GM19025 (cell line): ENCODE results near the gene PAK5.

Experiments used
- ATAC-seq: cut with Tn5 transposase; IDR thresholded peaks from one replicate; pipeline ENCODE4 v1.9.1; 2021; ENCODE audit warnings: mild to moderate bottlenecking, low read depth, moderate library complexity; ENCODE audit not compliant: unreplicated experiment

Gene PAK5

GRCh38 chr20:9838378-9839295, at the start of gene PAK5:
Gene PAK5, minus strand, starts transcription at chr20:9839076. Its CDS starts 194,748 bp downstream, at chr20:9644328.
- ATAC-seq = no peak

DNA sequence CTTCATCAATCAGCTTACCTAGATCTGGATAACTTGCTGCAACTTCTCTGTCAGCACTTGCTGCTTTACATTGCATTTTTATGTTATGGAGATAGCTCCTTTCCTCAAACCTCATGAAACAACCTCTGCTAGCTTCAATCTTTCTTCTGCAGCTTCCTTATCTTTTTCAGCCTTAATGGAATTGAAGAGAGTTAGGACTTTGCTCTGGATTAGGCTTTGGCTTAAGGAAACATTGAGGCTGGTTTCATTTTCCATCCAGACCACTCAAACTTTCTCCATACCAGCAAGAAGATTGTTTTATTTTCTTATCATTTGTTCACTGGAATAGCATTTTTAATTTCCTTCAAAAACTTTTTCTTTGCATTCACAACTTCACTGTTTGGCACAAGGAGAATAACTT, 48.8 kb upstream of the PAK5 start:
- ATAC-seq = no peak

GRCh38 chr20:9886227-9886626, 47.4 kb upstream of the PAK5 start:
- no peak for ATAC-seq

GRCh38 chr20:9884666-9885065, 45.8 kb upstream of the PAK5 start:
- no peak for ATAC-seq

GRCh38 chr20:9884061-9884460, 45.2 kb upstream of the PAK5 start:
- ATAC-seq = no peak

DNA sequence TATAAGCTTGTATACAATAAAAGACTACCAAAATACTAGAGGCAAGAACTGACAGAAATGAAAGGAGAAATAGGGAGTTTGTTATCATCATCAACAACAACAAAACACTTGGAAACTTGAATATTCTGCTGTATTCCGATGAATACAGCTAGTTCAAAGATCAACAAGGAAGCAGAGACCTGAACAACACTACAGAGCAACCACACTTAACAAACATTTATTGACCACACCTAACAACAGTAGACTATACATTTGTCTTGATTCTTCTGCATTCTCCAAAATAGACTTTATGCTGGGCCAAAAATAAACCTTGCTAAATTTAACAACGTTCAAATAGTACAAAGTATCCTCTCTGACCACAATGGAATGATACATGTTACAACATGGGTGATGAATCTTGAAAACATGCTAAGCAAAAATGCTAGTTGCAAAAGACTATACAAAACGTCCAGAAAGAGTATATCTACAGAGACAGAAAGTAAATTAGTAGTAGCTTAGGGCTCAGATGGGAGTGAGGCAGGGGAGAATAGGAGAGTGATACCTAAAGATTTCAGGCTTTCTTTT, 39.1 kb upstream of the PAK5 start:
- no peak for ATAC-seq

GRCh38 chr20:9867196-9867980, 28.5 kb upstream of the PAK5 start:
- no peak for ATAC-seq

DNA sequence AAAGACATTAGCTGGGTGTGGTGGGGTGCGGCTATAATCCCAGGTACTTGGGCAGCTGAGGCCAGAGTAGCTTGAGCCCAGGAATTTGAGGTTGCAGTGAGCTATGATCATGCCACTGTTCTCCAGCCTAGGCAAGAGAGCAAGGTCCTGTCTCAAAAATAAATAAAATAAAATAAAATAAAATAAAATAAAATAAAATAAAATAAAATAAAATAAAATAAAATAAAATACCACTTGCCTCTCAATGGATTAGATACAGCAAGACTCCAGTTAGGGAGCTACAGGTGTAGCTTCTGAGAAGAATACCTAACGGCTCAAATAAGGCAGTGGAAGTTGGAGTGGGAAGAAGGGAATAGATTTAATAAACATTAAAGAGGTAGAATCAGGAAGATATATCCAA, 13.7 kb upstream of the PAK5 start:
- no peak for ATAC-seq

GRCh38 chr20:9839626-9840025, 750 bp upstream of the PAK5 start:
- ATAC-seq = no peak

GRCh38 chr20:9838035-9838377, 870 bp downstream of the PAK5 start:
- ATAC-seq = no peak

GRCh38 chr20:9837634-9838033, 1.2 kb downstream of the PAK5 start:
- no peak for ATAC-seq

GRCh38 chr20:9835302-9835701, 3.6 kb downstream of the PAK5 start:
- no peak for ATAC-seq

- no peak for ATAC-seq
These were observed 7.8 kb downstream of the PAK5 start for GRCh38 chr20:9831032-9831431.

DNA sequence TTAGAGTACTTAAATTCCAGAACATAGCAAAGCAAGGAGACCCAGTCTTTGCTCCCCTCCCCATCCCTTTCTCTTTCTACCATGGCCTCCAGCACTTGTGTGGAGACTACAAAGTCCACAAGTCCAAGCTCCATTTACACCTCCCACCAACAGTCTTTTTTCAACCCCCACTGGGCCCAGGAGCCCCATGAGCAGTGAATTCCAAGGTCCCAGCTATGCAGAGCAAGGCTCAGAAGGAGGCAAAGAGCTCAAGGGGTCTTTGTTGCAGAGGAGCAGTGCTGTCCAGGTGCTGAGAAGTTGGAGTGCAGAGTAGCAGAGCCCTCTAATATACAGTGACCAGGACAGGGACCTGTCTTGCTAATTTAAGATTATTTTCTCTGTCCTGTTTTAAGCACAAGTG, 9.0 kb downstream of the PAK5 start:
- ATAC-seq = no peak

- no peak for ATAC-seq
These were observed 21.2 kb downstream of the PAK5 start for GRCh38 chr20:9817654-9818053.

GRCh38 chr20:9815632-9816031, 23.2 kb downstream of the PAK5 start:
- no peak for ATAC-seq

DNA sequence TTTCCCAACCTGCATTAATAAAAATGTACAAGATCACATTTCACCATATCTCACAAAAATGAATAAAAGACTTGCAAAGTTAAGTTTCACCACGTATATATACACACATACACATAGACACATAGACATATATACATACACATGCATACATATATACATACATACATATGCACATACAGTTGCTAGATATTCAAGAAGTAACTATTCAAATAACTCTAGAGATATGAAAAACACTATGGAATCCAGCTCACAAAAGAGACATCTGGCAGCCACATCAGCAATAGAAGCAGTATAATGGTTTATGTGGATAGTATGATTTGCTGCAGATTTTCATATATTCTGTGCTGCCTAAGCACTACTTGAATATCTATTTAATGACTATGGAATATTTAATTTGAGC, 28.1 kb downstream of the PAK5 start:
- no peak for ATAC-seq

DNA sequence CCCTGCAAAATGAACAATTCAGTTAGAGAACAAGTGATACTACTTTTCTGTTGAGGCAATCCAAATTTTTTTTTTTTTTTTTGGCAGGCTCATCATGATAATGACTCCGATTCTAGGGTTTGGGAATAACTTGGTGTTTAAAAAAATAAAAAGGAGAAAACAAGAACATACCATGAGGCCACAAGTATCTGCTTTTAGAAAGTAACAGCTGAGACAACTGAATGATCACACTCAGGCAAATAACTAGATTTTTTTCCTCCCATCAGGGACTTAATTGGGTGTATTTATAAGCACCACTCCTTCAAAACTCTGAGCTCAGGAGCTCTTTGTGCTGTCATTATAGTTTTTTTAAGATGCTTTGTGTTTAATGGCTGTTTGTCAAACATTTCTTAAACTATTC, 29.6 kb downstream of the PAK5 start:
- no peak for ATAC-seq

GRCh38 chr20:9808166-9808565, 30.7 kb downstream of the PAK5 start:
- ATAC-seq = no peak

DNA sequence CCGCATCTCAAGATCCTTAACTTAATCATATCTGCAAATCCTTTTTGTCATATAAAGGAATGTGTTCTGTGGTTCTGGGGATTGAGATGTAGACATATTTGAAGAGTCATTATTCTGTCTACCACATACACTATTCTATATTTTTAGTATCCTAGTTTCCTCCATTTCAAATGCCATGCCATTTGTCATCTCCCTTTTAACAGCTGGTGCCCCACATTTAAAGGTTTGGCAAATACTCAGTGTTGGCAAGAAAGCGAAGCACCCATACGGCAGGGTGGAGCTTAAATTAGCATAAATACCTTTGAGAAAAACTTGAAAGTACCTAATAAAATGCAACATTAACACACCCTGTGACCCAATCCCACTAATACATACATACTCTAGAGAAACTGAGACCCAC, 31.7 kb downstream of the PAK5 start:
- ATAC-seq = no peak

GRCh38 chr20:9800421-9800820, 38.5 kb downstream of the PAK5 start:
- ATAC-seq = no peak
